Measurements from ENCODE around the gene ART3.

ART3 gene

GRCh38 chr4:76095568-76095967, 21.1 kb downstream of the ART3 start:
- no peak for DNase-seq (ENCODE audit: low read depth in 1 of 2, low spot score in 1 of 2)
- H3K27ac ChIP-seq (replicated peaks) = no peak overlapping the region
- no peak overlapping the region for H3K4me3 ChIP-seq (replicated peaks; ENCODE audit: insufficient read depth, low read length)
- TF ChIP-seq CTCF (IDR thresholded peaks at IDR 0.05; ENCODE audit: insufficient read depth, low read length) (no peak), REST (IDR thresholded peaks at IDR 0.05; ENCODE audit: insufficient replicate concordance, low read depth) (no peak), SPI1 (IDR thresholded peaks at IDR 0.05; ENCODE audit: borderline replicate concordance, low read depth) (no peak), POLR2AphosphoS5 (IDR thresholded peaks at IDR 0.05; ENCODE audit: low read depth) (no peak), GABPA (IDR thresholded peaks at IDR 0.05; ENCODE audit: low read depth) (no peak)
- H3K27me3 ChIP-seq (ENCODE audit: insufficient read depth, poor library complexity, severe bottlenecking) = no peaks in the 10 kb centered on the region

- Histone ChIP-seq H3K27me3 (ENCODE audit: insufficient read depth, poor library complexity, severe bottlenecking) (no peaks in the 10 kb centered on the region), H3K27ac (replicated peaks) (no peak overlapping the region), H3K4me3 (replicated peaks; ENCODE audit: insufficient read depth, low read length) (no peak overlapping the region)
- no peak for TF ChIP-seq CTCF (IDR thresholded peaks at IDR 0.05; ENCODE audit: insufficient read depth, low read length)
- no peak for TF ChIP-seq SPI1 (IDR thresholded peaks at IDR 0.05; ENCODE audit: borderline replicate concordance, low read depth)
- DNase-seq (ENCODE audit: low read depth in 1 of 2, low spot score in 1 of 2) = no peak
Observed at GRCh38 chr4:76096076-76096475, 21.6 kb downstream of the ART3 start.

GRCh38 chr4:76105652-76106051, 31.1 kb downstream of the ART3 start:
- TF ChIP-seq POLR2AphosphoS5 (IDR thresholded peaks at IDR 0.05; ENCODE audit: low read depth) (no peak), SPI1 (IDR thresholded peaks at IDR 0.05; ENCODE audit: borderline replicate concordance, low read depth) (no peak), GABPA (IDR thresholded peaks at IDR 0.05; ENCODE audit: low read depth) (no peak), REST (IDR thresholded peaks at IDR 0.05; ENCODE audit: insufficient replicate concordance, low read depth) (no peak), CTCF (IDR thresholded peaks at IDR 0.05; ENCODE audit: insufficient read depth, low read length) (no peak)
- Histone ChIP-seq H3K27me3 (ENCODE audit: insufficient read depth, poor library complexity, severe bottlenecking) (no peaks in the 10 kb centered on the region), H3K27ac (replicated peaks) (no peak overlapping the region), H3K4me3 (replicated peaks; ENCODE audit: insufficient read depth, low read length) (no peak overlapping the region)
- DNase-seq (ENCODE audit: low read depth in 1 of 2, low spot score in 1 of 2) = no peak

GRCh38 chr4:76106442-76106841, 31.9 kb downstream of the ART3 start:
- TF ChIP-seq SPI1 (IDR thresholded peaks at IDR 0.05; ENCODE audit: borderline replicate concordance, low read depth) (no peak), REST (IDR thresholded peaks at IDR 0.05; ENCODE audit: insufficient replicate concordance, low read depth) (no peak), POLR2AphosphoS5 (IDR thresholded peaks at IDR 0.05; ENCODE audit: low read depth) (no peak), CTCF (IDR thresholded peaks at IDR 0.05; ENCODE audit: insufficient read depth, low read length) (no peak), GABPA (IDR thresholded peaks at IDR 0.05; ENCODE audit: low read depth) (no peak)
- no peak for DNase-seq (ENCODE audit: low read depth in 1 of 2, low spot score in 1 of 2)
- Histone ChIP-seq H3K4me3 (replicated peaks; ENCODE audit: insufficient read depth, low read length) (no peak overlapping the region), H3K27ac (replicated peaks) (no peak overlapping the region), H3K27me3 (ENCODE audit: insufficient read depth, poor library complexity, severe bottlenecking) (no peaks in the 10 kb centered on the region)

Measured in HL-60 (cell line).